Measurements from ENCODE around the gene MCF2L.

MCF2L gene

GRCh38 chr13:113082198-113083021 is 113.4 kb downstream of the MCF2L start:
- no peak for DNase-seq (ENCODE audit: low read depth in 2 of 2)

GRCh38 chr13:113083022-113083373 is 114.0 kb downstream of the MCF2L start:
- DNase-seq (ENCODE audit: low read depth in 2 of 2) = no peak

GRCh38 chr13:113083402-113084061 is 114.5 kb downstream of the MCF2L start:
- DNase-seq (ENCODE audit: low read depth in 2 of 2) = no peak

GRCh38 chr13:113084094-113084942 is 115.3 kb downstream of the MCF2L start:
- no peak for DNase-seq (ENCODE audit: low read depth in 2 of 2)

GRCh38 chr13:113084943-113085540 is 116.0 kb downstream of the MCF2L start:
- no peak for DNase-seq (ENCODE audit: low read depth in 2 of 2)

GRCh38 chr13:113086031-113086750 is 117.2 kb downstream of the MCF2L start:
- DNase-seq (ENCODE audit: low read depth in 2 of 2) = no peak

- no peak for DNase-seq (ENCODE audit: low read depth in 2 of 2)
Measured at GRCh38 chr13:113086991-113087922, 118.2 kb downstream of the MCF2L start.

- DNase-seq (ENCODE audit: low read depth in 2 of 2) = no peak
Measured at GRCh38 chr13:113087923-113088690, 119.1 kb downstream of the MCF2L start.

- no peak for DNase-seq (ENCODE audit: low read depth in 2 of 2)
Measured at GRCh38 chr13:113088691-113089020, 119.6 kb downstream of the MCF2L start.

GRCh38 chr13:113089693-113090414 is 120.8 kb downstream of the MCF2L start:
- no peak for DNase-seq (ENCODE audit: low read depth in 2 of 2)

GRCh38 chr13:113090415-113090770 is 121.4 kb downstream of the MCF2L start:
- DNase-seq (ENCODE audit: low read depth in 2 of 2) = no peak

- DNase-seq (ENCODE audit: low read depth in 2 of 2) = no peak
Measured at GRCh38 chr13:113090806-113091205, 121.8 kb downstream of the MCF2L start.

GRCh38 chr13:113091211-113091771 is 122.3 kb downstream of the MCF2L start:
- no peak for DNase-seq (ENCODE audit: low read depth in 2 of 2)

- DNase-seq (ENCODE audit: low read depth in 2 of 2) = no peak
Measured at GRCh38 chr13:113091891-113092775, 123.1 kb downstream of the MCF2L start.

- no peak for DNase-seq (ENCODE audit: low read depth in 2 of 2)
Measured at GRCh38 chr13:113092776-113093579, 124.0 kb downstream of the MCF2L start.

GRCh38 chr13:113093580-113094409 is 124.8 kb downstream of the MCF2L start:
- DNase-seq (ENCODE audit: low read depth in 2 of 2) = no peak

Data from stimulated activated CD8-positive, alpha-beta memory T cell treated with anti-CD3 and anti-CD28 coated beads, Interleukin-7, amount 100 ng/mL, for 1 hour (primary cell).